Measurements from ENCODE around the gene ANKRD52.
"Not testable (repeated sequence)": the region's sequence is repeated elsewhere in the genome, so short reads cannot be mapped to it uniquely, and the experiment has no call there.

The ANKRD52 gene

GRCh38 chr12:56208006-56208405 is 50.2 kb downstream of the ANKRD52 start:
- DNase-seq (ENCODE audit: low spot score), result no peak

GRCh38 chr12:56206452-56207166 is 51.6 kb downstream of the ANKRD52 start:
- peak; percentile 42 for DNase-seq (ENCODE audit: low spot score)

DNA sequence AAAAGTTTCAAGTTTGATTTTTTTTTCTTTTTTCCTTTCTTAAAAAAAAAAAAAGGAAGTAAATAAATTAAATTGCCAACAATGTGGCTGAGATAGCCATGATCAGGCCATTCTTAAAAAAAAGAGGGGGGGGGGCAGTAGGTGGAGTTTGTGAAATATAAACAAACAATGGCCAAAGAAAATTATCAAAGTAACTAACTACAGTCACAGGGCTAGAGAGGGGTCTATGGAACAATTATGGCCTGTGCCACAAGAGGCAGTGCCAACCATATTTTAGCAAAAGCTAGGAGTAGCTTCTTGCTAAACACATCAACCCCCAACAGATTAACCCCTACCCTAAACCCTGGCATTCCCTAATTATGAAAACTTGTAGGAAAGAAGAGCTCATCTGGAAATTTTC is 52.7 kb downstream of the ANKRD52 start:
- no peak for DNase-seq (ENCODE audit: low spot score)

DNA sequence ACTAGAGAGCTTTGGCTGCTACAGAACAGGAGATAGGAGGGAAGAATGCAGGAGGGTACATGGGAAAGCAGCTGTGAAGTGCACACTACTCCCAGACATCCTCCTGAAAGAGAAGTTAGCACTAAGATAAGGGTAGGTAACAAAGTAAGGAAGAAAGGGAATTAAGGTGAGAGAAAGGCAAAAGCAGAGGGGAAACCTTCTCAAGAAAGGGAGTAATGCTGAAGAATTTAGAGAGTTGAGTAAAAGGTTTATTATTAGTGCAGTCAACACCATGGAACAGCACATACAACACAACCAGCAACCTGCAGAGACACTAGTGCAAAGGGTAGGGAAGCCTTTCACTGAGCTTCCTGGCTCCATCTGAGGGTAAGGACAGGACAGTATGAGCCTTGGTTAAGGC is 53.9 kb downstream of the ANKRD52 start:
- no peak for DNase-seq (ENCODE audit: low spot score)

DNA sequence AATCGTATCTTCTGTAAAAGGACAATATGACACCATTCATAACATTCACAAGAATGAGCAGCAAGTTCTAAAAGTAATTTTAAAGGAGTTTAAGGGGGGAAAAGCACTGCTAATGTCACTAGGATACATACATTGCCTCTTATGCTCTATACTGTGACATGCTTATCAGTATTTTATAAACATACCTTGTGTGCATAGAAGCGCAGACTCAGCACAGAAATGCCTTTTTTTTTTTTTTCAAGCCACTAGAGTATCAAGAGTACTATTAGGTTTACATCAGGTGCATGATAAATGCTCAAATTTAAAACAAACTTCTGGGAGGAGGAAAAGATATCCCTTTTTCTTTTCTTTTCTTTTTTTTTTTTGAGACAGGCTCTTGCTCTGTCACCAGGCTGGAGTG is 55.3 kb downstream of the ANKRD52 start:
- DNase-seq (ENCODE audit: low spot score), result no peak

GRCh38 chr12:56202366-56202765 is 55.8 kb downstream of the ANKRD52 start:
- DNase-seq (ENCODE audit: low spot score), result no peak

DNA sequence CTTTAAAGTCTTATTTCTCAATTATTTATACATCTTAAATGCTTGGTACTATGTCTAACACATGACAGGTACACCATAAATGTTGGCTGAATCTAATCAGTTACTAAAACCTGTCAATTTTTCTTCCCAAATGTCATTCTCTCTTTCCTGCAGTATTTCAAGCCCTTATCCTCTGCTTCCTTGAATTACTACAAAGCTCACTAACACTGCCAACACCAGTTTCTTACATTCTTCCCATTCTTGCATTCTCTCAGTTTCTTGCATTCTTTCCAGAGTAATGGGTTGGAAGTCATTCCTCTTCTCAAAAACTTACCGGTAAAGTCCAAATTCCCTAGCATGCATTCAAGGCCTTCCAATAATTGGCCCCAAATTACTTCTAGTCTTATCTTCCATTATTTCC is 59.3 kb downstream of the ANKRD52 start:
- no peak for DNase-seq (ENCODE audit: low spot score)

GRCh38 chr12:56197921-56198635 is 60.1 kb downstream of the ANKRD52 start:
- no peak for DNase-seq (ENCODE audit: low spot score)

DNA sequence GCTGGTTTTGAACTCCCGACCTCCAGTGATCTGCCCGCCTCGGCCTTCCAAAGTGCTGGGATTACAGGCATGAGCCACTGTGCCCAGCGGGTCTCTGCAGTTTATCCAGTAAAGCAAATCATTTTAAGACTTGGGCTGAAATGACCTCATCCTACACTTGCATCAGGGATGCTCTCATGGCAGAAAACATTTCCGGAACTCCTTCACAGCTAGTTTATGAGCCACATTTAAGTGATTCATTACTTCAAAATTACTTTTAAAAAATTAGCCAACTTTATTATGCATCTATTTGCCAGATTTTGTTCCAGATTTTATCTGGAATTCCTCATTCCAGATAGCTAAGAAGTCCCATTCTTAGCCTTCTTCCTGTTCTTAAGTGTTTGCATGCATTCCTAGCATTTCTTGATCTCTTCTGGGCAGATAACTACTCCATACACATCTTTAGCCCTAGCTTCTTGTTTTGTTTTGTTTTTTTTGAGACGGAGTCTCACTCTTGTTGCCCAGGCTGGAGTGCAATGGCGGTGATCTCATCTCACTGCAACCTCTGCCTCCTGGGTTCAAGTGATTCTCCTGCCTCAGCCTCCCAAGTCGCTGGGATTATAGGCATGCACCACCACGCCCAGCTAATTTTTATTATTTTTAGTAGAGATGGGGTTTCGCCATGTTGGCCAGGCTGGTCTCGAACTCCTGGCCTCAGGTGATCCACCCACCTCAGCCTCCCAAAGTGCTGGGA is 61.2 kb downstream of the ANKRD52 start:
- not testable (repeated sequence) for DNase-seq (ENCODE audit: low spot score)

GRCh38 chr12:56193025-56193578 is 65.1 kb downstream of the ANKRD52 start:
- peak; percentile 94 for DNase-seq (ENCODE audit: low spot score)

- no peak for DNase-seq (ENCODE audit: low spot score)
Measured at GRCh38 chr12:56192582-56192981, 65.6 kb downstream of the ANKRD52 start.

- DNase-seq (ENCODE audit: low spot score), result peak; percentile 16
Measured at GRCh38 chr12:56190695-56191155, 67.5 kb downstream of the ANKRD52 start.

DNA sequence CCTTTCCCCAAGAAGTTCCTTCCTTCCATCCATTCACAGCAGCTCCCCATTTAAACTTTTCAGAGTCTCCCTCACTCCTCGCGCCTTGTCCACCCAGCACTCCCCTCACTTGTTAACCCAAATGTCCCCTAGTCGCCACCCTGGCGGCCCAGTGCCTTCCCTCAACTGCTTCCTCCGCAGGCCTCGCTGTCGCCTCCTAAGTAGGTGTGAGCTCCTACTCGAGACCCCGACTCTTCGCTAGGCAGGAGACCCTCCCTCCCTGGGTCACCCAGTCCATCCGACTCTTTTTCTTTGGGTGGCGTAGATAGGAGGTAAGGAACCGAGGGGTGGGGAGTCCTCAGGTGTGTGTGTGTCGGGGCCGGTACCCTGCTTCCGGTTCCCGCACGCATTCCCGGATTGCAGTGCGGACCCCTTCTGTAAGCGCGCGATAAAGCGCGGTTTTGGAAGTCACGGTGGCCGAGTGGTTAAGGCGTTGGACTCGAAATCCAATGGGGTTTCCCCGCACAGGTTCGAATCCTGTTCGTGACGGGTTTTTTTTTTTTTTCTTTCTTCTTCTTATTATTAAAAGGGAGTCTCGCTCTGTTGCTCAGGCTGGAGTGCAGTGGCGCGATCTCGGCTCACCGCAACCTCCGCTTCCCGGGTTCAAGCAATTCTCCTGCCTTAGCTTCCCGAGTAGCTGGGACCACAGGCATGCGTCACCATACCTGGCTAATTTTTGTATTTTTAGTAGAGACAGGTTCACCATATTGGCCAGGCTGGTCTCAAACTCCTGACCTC is 68.1 kb downstream of the ANKRD52 start:
- peak; percentile 80 for DNase-seq (ENCODE audit: low spot score)

DNA sequence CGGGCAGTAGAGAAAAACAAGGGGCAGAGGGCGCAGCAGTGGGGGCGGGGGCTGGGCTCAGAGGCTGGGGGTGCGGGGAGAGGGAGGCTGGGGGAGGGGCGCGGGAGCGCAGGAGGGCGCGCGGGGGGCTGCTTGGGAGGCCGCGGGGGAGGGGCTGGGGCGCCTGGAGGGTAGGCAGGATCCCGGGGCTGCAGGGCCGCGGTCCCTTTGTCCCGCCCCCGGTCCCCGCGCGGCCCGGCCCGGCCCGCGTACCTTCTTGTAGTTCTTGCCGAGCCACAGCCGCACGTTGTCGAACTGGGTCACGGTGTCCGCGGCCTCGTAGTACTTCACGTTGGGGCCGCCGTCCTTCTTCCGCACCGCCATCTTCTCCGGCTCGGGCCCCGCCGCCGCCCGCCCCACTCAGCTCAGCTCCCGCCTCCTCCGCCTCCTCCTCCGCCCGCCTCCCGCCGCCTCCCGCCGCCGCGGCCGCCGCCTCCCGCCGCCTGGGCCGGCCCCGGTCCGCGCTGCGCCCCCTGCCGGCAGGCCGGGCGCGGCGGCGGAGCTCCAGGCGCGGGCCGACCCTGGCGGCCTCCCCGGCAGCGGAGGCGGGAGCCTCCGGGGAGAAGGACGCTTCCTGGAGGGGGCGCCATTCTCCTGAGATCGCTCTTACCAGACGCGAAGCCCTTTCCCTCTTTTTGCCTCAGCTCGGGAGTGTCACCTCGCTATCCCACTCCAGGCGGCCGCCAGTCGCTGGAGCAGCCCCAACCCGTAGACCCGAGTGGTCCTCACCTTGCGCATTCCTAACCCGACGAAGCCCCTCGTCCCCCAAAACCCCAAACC is 68.9 kb downstream of the ANKRD52 start, which contains the start of gene SMARCC2:
TSS of gene SMARCC2 (minus strand) at position 385 of the 819 bp plus-strand sequence. CDS start at position 363, 22 bp downstream.
- DNase-seq (ENCODE audit: low spot score), result peak; percentile 78

- no peak for DNase-seq (ENCODE audit: low spot score)
Measured at GRCh38 chr12:56188778-56189098, 69.4 kb downstream of the ANKRD52 start.

- no peak for DNase-seq (ENCODE audit: low spot score)
Measured at GRCh38 chr12:56188131-56188777, 69.9 kb downstream of the ANKRD52 start.

All from pons (tissue), 1 donor.